Fibroblast of pulmonary artery (primary cell): ENCODE results near the gene THSD7A.

ENCODE experiments used
- DNase-seq: peaks from one replicate; pipeline ENCODE4 v3.0.0-alpha.2; 2010; ENCODE audit warnings: low read depth
- H3K4me3 ChIP-seq: replicated peaks from 2 replicates; pipeline ENCODE4 v1.5.1; 2011; ENCODE audit warnings: low read depth, mild to moderate bottlenecking, control low read depth, low read length, moderate library complexity
- CTCF ChIP-seq: IDR thresholded peaks from 2 replicates; pipeline ENCODE4 v1.5.1; 2011; ENCODE audit warnings: mild to moderate bottlenecking, control low read depth, low read length, inconsistent platforms; ENCODE audit errors: missing control alignments

The THSD7A gene

GRCh38 chr7:11328309-11328708 is 503.7 kb downstream of the THSD7A start:
- no peak for TF ChIP-seq CTCF
- peak; percentile 2 for DNase-seq
- no peak overlapping the region for H3K4me3 ChIP-seq

- no peak overlapping the region for H3K4me3 ChIP-seq
- DNase-seq, result no peak
- TF ChIP-seq CTCF, result no peak
These were observed 504.4 kb downstream of the THSD7A start for GRCh38 chr7:11327633-11328032.
